ENCODE data around the gene ODC1.
"Not testable (repeated sequence)": the region's sequence is repeated elsewhere in the genome, so short reads cannot be mapped to it uniquely, and the experiment has no call there.

ODC1 gene

DNA sequence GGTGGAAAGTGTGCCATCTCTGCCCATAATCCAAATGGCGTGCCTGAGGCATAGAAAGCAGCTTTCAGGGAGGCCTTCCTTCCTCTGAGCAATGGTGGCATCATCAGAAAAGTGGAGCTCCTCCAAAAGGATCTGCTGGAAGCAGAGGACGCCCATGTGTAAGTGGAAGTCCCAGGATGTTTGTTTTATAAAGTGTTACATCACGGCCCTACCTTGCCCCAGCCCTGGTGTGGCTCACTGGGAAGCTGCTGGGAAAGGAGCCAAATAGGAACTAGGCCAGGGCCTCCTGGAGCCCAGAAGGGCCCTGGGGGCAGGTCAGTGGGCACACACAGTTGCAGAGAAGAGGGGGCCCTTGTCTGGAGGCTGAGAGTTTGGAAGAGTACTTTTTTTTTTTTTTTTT lies 4.2 kb upstream of the ODC1 start:
- DNase-seq = no peak

DNA sequence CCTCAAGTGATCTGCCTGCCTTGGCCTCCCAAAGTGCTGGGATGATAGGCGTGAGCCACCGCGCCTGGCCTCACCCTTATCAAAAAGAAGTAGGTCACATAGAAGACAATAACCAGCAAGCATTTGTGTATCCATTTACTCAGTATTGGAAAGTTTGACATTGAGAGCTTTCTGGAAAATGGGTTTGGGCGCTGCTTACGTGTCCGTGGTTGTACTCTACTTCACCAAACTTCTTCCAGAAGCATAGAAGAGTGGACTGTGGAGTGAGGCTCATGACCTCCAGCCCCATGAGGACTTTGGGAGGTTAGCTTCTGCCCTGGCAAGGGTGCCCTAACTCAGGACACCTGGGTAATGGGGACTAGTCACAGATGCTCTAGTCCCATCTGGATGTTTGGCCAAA lies 3.7 kb upstream of the ODC1 start:
- no peak for DNase-seq

DNA sequence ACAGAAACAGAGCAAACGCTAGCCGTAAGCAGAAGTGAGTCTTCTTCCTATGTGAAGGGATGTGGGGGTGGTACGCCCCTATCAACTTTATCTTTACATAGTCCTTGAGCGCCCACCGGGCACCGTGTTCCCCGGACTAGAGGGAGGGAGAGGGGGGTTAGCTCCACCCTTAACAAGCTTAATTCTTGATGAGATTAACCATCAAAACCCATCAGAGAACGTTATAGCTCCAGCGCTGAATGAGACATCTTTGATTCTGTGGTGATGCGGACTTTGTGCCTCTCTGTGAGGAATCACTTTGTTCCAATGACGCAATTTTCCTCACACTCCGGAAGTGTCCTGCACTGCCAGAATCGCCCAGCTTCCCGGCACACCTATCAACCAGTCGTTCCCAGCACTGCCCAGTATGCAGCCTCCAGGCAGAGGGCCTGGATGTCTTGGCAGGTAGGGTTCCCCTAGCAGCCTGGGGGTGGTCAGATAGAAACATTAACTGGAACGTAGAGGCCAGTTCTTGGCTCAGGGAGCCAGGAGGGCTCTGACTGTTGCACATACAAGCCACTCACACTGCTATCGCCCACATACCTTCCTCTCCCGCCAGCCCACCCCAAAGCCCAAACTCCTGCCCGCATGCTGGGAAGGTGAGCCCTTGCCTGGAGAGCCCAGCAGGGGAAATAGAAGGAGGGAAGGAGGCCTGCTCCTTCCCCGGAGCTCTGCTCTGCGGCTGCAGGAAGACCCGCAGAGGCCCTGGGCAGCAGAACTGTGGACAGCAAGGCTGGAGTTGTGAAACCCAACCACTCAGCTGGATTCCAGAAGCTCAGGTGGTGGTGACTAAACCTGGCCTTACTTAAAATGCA lies 1.9 kb upstream of the ODC1 start:
- no peak for DNase-seq

DNA sequence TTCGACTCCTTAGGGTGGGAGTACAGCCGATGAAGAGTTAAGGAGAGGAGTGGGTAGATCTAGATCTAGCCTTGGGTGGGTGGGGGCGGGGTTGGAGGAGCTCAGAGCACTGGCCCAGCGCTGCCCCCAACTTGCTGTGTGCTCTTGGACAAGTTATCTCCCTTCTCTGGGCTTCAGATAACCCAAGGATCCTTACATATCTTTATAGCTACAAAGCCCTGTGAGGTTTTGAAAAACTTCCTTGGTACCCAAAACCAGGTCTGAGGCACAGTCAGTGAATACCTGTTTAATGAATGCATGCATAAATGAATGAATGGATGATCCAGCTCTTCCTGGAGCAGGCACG lies 1.3 kb upstream of the ODC1 start:
- DNase-seq = no peak

DNA sequence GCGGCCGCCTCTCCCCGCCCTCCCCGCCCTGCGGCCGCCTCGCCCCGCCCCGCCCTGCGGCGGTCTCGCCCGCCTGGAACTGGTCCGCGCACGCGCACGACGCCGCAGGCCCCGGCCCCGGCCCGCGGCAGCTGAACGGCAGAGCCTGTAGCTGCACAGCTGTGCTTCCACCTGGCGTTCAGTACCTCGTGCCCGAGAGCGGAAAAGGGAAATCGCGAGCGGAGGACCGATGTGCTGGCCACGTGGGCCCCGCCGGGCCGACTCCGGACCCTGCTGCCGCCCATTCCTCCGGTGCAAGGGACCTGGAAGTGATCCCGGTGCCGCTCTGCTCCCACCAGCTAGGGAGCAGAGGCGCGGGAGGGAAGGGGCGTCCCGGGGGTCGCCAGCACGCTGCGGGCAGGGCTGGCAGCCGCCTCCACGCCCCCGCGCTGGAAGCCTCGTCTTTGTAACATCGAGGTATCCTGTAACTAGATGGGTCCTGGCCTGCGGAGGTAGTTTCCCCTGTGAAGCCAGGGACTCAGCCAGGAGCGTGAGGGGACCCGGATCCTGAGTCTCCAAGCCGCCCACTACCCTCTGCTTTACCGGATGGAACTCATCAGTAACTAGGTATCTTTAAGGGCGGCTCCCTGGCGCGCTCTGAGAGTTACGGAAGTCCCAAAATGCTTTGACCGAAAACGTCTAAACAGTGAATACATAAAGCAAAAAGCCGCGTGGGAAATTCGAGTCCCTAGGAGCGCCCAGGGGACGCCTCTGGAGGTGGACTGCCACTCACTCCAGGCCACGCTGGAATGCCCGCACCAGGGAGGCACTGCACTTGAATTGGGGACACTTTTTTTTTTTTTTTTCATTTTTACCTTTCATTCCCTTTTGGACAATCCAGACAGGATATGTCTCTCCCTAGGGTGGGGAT lies 704 bp upstream of the ODC1 start:
- DNase-seq = peak; percentile 90

DNA sequence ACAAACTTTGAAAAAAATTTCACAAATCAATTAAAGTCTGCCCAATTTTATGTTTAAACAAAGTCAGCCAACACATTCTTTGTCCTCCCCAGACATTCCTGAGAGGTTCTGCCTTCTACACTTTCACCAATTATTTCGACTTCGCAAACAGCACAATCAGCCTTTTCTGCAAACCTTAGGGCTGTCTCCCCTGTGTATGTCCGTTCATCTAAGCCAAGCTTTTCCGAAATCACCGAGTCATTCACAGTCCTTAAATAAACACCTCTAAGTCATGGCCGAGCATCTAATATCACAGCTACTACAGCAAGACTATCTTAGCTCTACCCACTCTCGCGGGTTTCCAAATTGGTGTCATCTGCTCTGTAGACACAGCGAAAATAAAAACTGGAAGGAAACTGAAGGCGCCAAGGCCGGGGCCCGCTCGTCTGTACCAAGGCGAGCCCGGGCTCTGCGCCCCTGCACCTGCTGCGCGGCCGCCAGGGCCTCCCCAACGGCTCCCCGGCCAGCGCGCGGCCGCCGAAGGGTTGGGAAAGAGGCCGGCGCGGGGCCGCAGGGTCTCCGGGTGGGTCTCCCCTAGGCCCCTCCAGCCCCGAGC lies 730 bp downstream of the ODC1 start:
- DNase-seq = no peak

DNA sequence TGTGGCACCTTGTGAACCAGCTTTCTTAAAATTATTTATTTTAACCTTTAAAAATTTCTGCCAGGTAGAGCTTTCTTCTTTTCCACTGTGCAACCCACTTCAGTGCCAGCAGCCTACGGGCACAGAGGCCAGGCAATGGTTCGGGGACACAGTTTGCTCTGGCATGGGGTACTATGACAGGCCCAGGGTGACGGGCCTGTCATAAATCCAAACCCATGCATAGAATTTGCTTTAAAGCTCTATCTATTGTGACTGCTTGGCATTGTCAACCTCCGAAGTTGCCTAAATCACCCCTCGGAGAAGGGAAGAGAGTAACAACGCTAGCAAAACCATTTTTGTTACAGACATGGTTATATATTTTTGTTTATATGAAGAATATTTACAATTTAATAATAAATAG lies 1.5 kb downstream of the ODC1 start:
- DNase-seq = no peak

DNA sequence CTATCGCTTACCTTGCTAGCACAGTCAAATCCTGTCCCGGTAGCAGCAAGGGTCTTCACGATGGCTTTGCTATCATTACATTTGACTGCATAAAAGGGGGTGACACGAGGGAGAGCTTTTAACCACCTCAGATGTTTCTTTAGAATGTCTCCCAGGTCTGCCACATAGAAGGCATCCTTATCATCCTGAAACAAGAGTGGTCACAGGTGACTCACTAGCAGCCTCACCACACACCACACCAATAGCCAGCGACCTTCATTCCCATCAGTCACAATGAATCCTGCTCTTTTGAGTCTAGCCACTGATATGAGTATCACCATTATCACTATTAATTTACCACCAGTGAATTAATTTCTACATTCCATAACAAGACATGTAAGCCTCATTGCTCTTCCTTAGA lies 3.7 kb downstream of the ODC1 start:
- DNase-seq = no peak

DNA sequence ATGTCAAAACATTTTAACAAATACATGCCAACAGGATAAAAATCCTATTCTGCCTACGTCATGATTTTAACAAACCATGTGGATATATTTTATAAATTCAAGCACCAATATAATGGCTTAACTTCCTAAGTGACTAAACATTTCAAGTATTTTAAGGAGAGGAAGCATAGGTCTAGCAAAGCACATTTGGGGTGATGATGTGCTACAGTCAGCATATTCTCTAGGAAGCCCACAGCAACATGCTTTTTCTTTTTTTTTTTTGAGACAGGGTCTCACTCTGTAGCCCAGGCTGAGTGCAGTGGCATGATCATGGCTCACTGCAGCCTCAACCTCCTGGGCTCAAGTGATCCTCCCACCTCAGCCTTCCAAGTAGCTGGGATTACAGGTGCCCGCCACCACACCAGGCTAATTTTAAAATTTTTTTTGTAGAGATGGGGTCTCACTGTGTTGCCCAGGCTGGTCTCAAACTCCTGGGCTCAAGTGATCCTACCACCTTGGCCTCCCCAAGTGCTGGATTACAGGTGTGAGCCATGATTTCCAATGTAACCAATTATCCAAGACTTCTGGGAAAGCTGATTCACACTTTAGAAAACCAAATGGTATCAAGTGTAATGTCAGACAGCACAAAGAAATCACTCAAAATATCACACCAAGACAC lies 5.5 kb downstream of the ODC1 start:
- DNase-seq = not testable (repeated sequence)

DNA sequence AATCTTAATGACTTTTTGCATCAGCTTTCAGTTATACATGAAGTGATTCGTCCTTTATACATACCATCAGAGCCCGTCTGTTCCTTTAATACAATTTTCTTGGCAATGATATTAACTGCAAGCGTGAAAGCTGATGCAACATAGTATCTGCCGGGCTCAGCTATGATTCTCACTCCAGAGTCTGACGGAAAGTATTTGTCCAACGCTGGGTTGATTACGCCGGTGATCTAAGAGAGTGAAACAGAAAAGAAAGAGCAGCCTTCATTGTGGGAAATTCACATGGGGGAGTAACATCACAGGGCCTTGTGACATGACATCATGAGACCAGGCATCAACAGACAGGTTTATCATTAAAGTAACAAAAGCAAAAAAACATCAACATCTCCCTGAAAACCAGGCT lies 6.2 kb downstream of the ODC1 start:
- DNase-seq = no peak

DNA sequence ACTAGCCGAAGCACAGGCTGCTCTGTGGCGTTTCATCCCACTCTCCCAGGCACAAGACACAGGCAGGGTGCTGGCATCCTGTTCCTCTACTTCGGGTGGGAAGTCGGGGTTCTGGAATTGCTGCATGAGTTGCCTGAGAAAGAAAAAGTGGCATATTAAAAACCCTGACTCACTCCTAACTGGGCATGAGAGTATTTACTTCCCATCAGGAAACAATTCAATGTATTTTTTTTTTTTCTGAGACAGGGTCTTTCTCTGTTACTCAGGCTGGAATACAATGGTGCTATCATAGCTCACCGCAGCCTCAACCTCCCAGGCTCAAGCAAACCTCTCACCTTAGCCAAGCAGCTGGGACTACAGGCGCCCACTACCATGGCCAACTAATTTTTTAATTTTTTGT lies 7.4 kb downstream of the ODC1 start:
- DNase-seq = no peak

DNA sequence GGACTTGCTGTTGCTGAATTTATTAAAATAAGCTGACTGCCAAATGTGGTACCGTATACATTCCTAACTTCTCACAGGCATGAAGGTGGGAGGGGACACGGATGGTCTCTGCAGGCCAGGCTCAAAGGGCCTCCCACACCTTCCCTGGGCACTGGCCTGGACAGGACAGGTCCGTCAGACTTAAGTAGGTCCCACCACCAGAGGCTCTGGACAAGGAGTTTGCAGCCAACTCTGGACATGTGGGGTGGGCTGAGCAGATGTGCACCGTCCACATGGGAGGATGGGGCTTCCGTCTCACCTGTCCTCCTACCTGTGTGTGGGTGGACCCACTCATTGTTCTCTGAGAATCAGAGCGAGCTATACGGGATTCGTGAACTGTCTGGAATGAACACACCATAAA lies 8.2 kb downstream of the ODC1 start:
- DNase-seq = no peak

DNA sequence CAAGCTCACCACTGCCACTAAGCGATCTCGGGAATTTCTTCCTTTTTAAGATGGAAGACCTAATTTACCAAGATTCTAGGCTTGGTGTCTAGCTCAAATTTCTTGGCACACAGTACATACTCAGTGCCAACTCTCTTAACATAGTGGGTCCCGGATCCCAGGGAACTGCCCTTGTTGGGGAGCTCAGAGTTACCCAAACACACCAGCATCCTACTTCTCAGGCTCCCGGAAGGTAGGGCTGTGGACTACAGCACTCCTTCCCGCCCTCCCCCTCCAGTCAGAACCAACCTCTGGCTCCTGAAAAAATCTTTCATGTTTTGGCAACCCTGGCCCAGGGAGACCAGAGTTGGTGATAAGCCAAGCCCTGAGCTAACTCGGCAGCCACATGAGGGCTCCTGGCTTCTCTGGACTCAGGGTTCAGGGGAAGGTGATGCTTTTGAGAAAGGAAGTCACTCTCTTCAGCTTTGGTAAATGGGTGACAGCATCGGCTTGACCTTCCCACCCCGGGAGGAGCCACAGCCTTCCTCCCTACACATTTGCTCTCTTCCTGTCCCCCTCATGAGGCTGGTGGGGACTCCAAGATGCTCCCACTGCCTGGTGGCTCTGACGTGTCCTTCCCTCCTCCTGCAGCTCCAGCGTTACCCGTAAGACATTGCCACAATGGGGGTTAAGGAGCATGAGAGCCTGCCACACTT lies 8.8 kb downstream of the ODC1 start:
- no peak for DNase-seq

DNA sequence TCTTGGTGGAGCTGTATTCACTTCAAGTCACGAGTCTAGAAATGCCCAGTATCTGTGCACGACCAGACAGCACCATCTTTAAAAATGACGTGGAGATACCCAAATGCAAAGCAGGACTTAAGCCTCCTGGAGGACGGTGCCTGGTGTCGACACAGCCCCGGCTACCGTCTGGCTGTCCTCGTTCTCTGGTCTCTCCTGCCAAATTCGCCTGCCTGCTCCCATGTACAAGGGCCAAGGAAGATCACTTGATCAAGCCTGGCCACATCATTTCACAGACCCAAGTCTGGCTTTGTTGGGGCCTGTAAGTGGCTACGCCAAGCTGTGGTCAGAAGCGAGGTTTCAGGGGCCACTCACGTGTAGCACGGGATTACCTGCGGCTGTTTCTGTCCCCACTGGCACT lies 9.4 kb downstream of the ODC1 start:
- no peak for DNase-seq

DNA sequence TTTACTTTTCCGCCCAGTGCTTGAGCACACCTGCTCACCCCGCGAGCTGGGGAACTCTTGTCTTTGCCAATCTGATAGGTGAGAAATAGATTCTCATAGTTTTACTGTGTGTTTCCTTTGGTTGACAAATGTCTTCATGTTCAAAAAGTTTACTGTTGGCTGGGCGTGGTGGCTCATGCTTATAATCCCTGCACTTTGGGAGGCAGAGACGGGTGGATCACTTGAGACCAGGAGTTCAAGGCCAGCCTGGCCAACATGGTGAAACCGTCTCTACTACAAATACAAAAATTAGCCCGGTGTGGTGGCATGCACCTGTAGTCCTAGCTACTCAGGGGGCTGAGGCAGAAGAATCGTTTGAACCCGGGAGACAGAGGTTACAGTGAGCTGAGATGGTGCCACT lies 10.3 kb downstream of the ODC1 start:
- no peak for DNase-seq

DNA sequence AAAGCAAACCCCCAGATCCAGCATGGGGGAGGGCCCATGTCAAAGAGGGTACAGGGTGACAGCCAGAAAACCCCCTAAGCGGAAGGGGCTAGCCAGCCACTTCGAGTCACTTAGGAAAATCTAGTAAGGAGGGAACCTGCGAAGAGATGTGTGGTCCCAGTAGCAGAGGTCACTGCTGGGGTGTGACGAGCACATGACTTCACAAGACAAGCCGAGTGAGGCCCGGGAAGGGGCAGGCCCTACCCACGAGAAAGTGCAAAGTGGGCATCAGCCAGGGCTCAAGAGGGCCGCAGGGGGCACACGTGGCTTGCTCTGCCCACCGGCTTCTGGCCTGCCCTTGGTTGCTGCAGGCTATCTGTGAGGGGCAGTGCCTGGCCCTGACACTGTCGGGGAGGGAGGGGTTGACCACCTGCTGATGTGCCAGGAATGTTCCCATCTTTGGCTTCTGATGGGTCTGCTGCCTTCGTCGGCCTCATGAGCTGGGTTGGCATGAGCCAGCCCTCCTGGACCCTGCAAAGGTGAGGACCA lies 11.5 kb downstream of the ODC1 start:
- DNase-seq = no peak

DNA sequence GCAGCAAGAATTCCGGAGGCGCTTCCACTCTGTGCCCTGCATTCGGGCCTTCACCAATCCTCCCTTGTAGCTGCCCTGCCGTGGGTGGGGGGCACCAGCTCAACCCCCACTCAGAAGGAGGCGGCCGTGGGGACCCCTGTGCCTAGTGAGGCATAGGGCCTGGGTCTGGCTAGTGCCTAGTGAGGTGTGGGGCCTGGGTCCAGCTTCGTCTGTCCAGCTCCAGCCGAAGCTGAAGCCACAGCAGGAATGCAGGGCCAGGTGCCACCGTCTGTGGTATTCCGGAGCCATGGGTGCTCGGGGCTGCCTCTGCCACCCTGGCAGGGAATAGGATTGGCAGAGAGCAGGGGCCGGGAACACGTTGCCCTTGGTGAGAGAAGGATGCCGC lies 12.3 kb downstream of the ODC1 start:
- no peak for DNase-seq

DNA sequence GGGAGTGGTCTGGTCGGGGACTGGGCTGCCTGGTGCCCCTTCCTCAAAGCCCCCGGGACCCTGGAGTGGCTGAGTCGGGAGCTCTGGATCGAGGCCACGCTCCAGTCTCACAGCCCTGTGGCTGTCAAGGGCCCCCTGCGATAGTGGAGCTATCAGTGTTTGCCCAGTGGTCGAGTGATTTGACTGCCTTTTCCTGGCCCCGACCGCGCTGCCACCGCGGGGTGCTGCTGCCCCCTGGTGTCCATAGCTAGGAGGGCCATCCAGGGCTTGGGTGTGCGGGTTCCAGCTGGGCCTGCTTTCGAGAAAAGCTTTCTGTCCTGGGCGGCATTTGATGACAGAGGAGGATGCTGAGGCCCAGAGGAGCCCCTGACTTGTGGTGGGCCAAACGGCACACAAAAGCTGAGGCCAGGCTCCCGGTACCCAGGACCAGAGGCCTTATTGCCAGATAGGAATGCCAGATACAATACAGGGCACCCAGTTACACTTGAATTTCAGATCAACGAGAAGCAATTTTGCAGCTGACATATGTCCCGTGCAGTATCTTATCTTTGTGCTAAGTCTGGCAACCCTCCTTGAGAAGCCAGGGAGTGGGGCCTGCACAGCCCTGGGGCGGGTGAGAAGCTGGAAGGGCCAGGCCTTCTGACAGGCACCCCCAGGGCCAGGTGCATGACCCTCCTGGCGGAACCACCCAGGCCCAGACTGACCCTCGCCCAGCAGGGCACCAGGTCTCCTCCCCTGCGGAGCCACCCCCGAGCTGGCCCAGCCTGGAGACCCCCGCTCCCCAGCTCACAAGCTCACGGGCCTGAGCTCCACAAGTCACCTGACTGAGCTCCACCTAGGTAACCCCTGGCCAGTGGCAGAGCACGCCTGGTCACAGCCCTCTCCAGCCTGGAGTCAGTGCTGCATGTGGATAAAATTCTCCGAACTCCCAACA lies 13.0 kb downstream of the ODC1 start:
- peak; percentile 82 for DNase-seq

DNA sequence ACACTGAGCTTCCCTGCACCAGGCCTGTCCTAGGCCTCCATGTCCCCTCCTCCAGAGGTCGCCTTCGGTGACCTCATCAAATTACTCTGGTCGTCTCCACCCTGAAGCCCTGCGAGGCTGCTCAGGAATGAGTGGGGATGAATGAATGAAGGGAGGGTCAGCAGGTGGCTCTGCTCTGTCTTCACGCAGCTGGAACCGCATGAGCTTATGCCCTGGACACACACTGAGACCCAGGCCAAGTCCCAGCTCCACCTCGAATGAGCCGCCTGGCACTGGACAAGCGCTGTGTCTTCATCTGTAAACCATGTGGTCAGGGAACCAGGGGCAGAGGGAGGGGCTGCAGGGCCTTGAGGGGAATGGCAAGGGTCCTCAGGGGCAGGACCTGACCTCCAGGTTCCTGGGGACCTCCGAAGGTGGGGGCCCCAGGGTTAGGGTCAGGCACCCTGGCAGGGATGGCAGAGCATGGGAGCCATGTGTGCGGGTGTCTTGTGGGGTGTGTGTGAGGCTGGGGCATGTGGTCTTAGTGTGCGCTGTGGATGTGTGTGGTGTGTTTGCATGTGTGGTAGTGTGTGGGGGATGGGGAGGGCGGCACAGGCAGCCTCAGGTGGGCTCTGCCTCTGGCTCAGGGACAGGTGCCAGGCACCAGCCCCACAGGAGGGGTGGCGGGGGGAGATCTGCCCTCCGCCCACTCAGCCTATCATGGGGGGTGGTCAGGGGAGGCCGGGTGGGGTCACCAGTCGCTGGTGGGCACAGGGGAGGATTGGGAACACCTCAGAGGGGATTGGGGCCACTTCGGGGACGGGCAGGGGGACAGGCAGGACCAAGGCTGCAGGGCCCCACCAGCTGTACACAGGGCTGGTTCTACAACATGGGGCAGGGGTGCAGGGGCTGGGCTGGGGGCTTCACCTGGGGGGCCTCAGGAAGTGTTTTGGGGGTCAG lies 13.9 kb downstream of the ODC1 start:
- DNase-seq = no peak

Data from activated CD4-positive, CD25-positive, alpha-beta regulatory T cell treated with anti-CD3 and anti-CD28 coated beads, Interleukin-2, amount 50 U/mL, for 72 hours (primary cell).